ENCODE data around the gene SLC18B1.

SLC18B1 gene

DNA sequence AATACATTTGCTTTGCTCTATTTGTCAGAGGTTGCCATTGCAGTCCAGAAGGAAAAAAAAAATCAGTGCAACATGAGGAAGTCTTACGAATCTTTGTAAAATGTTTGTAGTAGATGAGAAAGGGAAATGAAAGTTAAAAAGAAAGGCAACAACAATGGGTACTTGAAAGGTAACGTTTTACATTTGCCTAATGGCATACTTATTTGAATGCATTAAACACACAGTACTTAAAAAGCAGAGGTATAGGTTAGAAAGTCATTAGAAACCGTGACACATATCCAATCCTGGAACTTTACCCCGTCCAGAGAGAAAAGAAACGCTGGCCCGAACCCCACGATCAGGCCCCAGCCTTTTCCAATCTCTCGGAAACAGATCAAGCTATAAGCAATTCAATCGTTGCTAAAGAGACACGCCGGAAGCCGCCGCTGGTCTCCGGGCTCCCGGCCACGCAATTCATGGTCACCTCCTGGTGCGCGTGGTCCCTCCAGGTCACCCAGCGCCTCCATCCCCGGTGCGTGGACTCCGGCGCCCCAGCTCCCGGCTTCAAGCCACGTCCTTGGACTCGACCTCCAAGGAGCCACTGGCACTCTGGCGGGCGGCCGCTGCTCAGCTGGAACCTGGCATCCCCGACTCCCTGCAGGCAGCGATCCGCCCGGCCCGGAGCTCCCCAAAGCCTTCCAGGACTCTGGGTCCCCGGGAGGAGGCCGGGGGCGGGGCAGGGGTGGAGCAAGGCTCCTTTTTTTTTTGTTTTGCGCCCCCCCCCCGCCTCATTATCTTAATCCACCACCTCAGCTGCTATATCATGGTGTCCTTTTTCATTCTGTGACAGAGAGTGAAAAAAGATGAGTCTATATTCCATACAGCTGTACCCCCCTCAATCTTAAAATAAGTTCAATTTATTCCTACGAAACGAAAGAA is at the start of gene SLC18B1:
TSS of gene SLC18B1 (minus strand) at position 687 of the 918 bp plus-strand sequence. CDS start at position 506, 181 bp downstream.
- DNase-seq (ENCODE audit: low read depth), result no peak

DNA sequence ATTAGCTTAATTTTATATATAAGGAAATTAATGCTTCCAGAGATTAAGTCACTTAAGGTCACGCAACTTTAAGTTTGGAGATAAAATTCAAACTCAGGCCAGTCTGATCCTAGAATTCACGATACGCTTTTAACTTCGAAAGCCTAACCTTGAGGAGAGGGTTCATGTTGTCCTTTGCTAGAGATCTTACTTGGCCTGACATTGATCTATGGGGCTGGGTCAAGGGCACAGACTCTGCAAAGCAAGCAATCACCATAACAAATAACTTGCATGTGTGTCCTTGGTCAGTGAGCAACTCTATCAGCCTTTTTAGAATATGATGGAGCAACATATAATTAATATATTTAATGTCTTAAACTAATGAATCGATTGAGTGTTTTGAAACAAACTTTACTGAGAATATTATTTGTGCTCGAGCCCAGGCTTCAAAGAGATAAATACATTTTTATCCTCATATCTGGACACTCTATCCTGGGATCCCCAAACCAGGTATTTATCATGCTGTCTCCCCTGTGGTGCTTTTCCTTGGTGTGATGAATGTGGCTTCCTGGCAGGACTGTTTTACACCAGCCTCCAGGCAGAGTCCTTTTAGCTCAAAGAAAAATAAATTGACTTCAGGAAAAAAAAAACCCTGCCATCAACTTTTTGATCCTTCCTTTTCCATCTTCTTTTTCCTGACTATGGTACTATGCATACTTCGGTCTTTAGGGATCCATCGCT is 45.0 kb upstream of the SLC18B1 start:
- DNase-seq (ENCODE audit: low read depth), result no peak

DNA sequence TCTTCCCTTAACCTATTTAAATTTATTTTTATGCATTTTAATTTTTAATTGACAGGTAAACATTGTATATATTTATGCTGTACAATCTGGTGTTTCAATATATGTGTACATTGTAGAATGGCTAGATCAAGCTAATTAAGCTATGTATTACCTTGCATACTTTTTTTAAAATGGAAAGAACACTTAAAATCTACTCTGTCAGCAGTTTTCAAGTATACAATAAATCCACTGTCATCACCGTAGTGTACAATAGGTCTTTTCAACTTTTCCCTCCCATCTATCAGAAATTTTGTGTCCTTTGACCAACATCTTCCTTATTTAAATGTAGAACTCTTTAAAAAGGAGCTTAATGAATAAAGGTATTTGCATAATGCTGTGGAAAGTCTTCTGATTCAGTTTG is 43.5 kb upstream of the SLC18B1 start:
- DNase-seq (ENCODE audit: low read depth), result no peak

DNA sequence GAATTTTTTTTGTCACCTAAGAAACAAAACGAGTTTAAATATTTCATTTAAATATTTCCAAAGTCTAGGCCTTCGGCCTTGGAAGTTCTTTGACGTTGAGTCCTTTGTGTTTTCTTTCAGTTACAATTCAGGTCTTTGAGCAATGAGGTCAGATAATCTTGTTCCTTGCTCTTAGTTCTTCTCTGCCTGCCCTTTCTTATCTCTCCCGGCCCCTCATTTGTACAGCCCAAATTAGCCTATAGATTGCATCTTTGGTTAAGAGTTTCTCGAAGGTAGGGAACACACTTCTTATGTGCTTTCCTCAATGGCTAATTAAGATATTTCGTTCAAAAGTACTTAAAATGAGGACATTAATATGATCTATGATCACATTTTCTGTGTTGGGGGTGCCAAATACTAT is 34.5 kb upstream of the SLC18B1 start:
- no peak for DNase-seq (ENCODE audit: low read depth)

- no peak for DNase-seq (ENCODE audit: low read depth)
These were observed 31.9 kb upstream of the SLC18B1 start for GRCh38 chr6:132830334-132830751.

GRCh38 chr6:132820629-132821381 is 22.4 kb upstream of the SLC18B1 start:
- DNase-seq (ENCODE audit: low read depth), result no peak

DNA sequence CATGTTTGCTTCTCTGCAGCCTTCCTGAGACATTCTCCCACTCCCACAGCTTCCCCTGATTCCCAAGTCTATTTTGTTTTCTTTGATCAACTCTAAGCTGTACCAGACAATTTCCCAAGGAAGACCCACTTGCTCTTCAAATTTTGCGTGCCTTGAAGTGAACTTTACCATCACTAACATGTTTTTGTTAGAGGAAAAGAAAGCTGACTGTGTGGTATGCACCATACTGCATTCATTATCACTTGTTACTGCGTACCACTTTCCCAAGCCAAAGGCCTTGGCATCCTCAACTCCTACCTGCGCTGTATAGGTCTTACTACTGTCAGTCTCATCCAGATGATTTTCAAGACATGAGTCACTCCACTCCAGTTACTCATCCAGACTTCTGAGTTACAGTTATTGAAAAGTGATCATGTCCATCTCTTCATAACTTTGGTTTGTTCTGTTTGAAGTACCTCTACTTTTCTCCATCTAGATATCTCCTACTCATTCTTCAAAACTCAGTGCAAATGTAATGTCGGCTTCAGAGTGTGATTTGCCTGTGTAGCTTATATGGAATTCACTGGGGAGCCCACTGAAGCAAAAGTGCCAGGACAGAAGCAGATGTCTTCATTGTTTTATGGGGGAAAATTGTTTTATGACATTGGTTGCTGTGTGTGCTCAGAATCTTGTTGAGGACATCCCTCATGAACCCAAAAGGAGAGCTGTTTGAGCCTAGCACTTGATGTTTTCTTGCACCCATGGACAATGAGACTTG is 21.1 kb upstream of the SLC18B1 start:
- no peak for DNase-seq (ENCODE audit: low read depth)

DNA sequence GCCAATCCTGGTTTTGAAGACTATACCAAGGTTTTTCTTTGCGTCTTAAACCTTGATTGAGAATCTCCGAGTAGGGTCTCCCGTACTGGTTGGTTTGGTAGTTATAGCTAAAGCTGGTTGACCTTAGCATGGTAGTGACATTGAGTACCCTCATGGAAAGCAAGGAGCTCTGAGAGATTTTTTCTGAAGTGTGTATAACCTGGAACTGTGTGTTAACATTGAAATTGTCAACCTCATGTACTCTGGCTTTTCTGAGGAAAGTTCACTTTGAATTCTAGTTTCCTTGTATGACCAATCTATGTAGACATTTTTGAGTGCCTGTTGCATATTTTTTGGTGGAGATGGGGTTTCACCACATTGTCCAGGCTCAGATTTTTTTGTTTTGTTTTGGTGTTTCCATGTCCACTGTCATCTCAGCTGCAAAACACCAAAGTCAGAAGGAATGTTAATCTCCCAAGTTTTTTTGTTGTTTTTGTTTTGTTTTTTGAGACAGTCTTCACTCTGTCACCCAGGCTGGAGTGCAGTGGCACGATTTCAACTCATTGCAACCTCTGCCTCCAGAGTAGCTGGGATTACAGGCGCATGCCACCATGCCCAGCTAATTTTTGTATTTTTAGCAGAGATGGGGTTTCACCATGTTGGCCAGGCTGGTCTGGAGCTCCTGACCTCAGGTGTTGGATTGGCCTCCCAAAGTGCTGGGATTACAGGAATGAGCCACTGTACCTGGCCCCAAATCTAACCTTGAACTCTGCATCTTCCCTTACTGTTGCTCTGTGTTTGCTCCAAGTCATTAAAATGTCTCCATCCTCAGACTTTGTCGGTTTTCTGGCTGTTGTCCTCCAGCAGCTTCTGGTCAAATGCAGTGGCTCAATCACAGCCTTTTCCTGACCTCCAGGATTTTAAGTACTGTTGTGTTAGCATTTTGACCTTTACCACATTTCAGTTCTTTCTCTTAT is 20.2 kb upstream of the SLC18B1 start:
- DNase-seq (ENCODE audit: low read depth), result no peak

DNA sequence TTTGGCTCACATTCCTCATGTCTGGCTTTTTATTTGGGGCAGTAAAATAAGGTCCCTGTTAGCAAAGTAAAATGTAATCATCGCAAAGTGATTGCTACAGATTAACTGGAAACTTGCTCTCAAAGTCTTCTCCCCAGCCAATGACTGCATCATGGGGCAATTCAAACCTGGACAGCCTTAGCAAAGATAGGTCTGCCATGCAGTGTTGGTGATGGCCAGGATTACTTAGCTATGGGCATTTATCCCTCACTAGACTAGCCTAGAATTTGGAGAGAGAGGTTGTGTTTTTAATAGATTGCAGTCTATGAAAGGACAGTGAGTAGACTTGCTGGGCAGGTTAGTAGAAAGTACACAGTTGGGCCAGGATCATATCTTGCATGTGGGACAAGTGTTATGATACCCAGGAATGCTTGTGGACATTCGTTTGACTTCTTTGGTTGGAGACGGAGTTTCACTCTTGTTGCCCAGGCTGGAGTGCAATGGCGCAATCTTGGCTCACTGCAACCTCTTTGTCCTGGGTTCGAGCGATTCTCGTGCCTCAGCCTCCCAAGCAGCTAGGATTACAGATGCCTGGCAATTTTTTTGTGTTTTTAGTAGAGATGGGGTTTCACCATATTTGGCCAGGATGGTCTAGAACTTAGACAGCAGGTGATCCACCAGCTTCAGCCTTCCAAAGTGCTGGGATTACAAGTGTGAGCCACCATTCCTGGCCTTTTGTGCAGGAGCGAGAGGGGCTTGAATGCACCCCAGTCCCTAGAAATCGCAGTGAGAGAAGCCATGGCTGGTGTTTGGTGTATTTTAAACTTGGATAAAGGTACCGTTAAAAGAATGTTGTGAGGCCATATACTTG is 19.3 kb upstream of the SLC18B1 start:
- DNase-seq (ENCODE audit: low read depth), result no peak

- no peak for DNase-seq (ENCODE audit: low read depth)
These were observed 18.2 kb upstream of the SLC18B1 start for GRCh38 chr6:132816660-132817059.

DNA sequence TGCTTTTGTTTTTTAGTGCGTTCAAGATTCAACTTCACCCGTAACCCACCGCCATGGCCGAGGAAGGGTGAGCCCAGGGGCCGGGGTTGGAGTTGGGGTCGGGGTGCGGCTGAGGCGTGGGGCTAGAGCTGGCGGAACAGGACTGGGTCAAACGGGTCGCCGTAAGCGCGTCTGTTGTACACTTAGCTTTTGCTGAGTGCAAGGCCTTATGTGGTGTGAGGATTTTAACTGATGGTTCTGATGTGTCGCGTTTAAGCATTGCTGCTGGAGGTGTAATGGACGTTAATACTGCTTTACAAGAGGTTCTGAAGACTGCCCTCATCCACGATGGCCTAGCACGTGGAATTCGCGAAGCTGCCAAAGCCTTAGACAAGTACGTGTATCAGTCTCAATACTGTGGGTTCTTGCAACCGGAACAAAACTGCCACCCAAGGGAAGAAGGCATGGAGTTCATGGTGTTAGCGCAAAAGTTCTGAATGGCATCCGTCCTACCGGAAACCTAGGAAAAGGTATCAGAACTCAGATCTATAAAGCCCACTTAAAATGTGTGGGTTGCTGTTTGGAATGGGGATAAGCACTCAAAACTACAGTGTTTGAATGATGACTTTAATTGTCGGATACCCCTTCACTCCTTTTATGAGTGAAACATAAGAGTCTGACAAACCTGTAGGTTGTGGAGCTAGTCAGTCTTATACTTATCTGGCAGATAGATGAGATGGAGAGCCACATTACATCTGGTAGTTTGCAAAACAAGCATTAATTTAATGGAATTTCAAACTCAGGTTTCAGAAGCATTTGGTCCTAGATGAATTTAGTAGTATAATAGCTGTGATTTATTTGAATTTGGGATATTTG is 16.5 kb upstream of the SLC18B1 start:
- peak; percentile 44 for DNase-seq (ENCODE audit: low read depth)

DNA sequence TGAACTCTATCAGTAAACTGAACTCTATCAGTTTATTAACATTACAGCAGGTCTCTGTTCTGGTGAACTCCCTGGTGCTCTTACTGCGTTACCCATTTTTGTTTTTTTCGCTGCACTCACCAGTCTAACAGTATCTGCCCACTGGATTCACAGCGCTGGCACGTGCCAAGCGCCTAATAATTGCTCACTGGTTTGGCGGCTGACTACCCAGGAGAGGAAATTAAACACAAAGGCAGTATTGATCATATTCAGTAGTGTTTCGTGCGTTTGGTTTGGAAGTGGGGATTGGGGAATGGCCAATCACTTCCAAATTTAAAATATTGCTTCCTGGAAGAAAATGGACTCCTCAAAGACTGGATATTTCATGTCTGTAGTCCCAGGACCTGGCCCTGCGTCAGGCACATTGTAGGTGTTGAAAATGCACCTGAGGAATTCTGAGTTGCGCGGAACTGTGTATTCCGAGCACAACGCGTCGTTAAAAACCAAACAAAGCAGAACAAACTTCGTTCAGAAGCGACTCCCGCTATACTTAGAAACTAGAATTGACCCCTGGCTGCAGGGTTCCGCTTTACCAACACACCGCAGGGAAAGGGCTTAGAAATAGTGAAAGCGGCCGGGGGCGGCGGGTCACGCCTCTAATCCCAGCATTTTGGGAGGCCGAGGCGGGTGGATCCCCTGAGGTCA is 14.9 kb upstream of the SLC18B1 start:
- no peak for DNase-seq (ENCODE audit: low read depth)

DNA sequence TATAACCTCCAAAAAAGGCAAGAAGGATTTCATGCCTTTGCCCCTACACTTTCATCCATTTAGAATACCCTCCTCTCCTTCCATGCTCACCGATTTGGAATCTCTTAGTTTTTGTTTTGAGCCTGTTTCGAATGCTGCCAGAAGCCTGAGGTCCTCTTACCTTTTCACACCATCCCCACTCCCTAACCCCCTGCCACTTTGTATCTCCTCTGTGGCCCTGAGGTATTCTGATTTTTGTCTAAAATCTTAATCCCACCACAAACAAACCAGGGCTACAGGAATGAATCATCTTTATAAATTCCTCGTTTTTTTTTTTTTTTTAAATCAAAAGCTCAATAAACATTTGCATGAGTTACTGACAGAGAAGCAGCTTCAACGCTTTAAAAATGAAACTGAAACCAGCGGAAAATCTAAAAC is 14.3 kb upstream of the SLC18B1 start:
- no peak for DNase-seq (ENCODE audit: low read depth)

DNA sequence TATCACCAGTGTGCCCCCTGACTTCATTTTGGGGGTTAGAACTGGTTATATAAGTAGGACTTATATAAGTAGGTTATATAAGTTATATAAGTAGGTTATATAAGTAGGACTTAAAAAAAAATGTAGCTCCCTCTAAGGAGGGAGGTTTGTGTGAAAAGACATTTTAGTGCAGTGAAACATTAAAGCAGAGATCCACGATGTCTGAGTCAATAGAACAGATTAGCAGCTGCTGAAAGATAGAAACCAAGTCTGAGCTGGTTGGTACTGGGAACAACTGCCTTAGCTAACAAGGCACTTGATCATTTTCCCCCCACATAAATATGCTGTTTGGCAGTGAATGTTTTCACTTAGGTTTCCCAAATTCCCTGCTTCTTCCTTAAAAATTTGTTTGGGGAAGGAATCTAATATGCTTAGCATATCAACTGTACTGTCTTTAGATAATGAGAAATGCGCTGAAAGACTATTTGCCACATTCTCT is 13.9 kb upstream of the SLC18B1 start:
- no peak for DNase-seq (ENCODE audit: low read depth)

DNA sequence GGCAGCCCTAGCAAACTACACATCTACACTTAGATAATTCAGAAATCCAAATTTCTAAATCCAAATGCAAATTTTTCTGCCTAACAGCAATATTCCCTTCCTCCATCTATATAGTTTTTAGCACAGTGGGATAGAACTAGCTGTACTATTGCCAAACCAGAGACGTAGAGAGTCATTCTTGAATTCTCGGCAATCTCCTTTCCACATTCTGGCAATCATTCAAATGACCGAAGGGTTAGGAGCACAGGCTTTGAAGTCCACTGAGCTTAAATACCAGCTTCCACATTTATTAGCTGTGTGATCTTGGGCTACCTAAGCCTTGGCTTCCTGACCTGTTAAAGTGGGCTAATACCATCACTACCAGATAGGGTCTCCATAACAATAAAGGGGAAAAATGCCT is 12.8 kb upstream of the SLC18B1 start:
- DNase-seq (ENCODE audit: low read depth), result no peak

DNA sequence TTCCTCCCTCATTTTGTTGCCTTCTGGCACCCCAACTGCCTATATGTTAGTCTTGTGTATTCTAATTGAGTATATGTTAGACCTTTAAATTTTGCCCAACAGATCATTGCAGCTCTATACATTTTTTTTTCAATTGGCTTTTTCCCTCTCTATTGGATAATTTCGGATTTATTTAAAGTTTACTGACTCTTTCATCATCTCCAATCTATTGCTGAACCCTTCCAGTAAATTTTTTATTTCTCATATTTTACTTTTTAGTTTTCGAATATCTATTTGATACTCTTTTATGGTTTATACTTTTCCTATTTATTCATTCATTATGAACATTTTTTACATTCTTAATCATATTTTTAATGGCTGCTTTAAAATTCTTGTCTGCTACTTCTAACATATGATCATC is 7.1 kb upstream of the SLC18B1 start:
- DNase-seq (ENCODE audit: low read depth), result no peak

DNA sequence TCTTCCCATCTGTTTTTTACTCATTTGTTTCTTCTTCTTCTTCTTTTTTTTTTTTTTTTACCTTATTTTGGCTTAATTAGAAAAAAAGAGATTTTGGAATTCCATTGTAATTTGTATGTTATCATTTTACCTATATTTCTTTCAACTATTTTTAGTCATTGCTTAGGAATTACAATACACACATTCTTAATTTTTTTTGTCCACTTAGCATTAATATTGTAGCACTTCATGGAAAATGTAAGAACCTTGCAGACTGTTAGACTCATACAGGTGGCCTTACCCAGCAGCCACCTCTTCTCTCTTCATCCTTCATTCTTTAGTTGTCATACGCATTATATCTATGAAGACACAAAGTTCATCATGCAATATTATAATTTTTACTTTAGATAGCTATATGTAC is 5.8 kb upstream of the SLC18B1 start:
- DNase-seq (ENCODE audit: low read depth), result no peak

DNA sequence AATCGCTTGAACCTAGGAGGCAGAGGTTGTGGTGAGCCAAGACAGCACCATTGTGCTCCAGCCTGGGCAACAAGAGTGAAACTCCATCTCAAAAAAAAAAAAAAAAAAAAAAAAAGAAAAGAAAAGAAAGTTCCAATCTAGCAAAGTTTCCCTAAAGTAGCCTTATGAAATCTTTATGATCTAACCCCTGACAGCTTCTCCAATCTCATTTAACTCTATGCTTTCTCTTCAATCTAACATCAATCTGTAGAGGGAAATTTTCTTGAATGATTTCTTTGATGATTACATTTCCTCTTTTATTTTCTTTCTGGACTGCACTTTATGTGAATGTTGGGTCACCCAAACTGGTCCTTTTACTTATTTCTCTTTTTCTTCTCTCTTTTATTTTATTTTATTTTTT is 2.2 kb upstream of the SLC18B1 start:
- DNase-seq (ENCODE audit: low read depth), result no peak
